NCI-H1436 treated with DMSO at 0.1 percent for 48 hours (cell line): ENCODE data around the gene PARS2.

Source experiments
- DNase-seq: peaks from one replicate; lab custom pipeline; 2025; lab: John Stamatoyannopoulos, UW

PARS2 gene

GRCh38 chr1:54736685-54737084, 27.6 kb downstream of the PARS2 start:
- no peak for DNase-seq

- DNase-seq, result no peak
Measured at GRCh38 chr1:54728027-54728426, 36.3 kb downstream of the PARS2 start.

GRCh38 chr1:54724771-54725170, 39.6 kb downstream of the PARS2 start:
- DNase-seq, result no peak

- no peak for DNase-seq
Measured at GRCh38 chr1:54723985-54724384, 40.3 kb downstream of the PARS2 start.

GRCh38 chr1:54721719-54722118, 42.6 kb downstream of the PARS2 start:
- no peak for DNase-seq

- DNase-seq, result no peak
Measured at GRCh38 chr1:54716299-54717047, 47.9 kb downstream of the PARS2 start.

GRCh38 chr1:54715493-54716298, 48.6 kb downstream of the PARS2 start, which contains the start of gene TTC4:
Gene TTC4 (plus strand): TSS chr1:54715861. CDS start chr1:54715909, 48 bp downstream.
- no peak for DNase-seq

- DNase-seq, result no peak
Measured at GRCh38 chr1:54714881-54715492, 49.3 kb downstream of the PARS2 start.

GRCh38 chr1:54711536-54711935, 52.8 kb downstream of the PARS2 start:
- DNase-seq, result no peak

GRCh38 chr1:54710841-54711240, 53.5 kb downstream of the PARS2 start:
- DNase-seq, result no peak

GRCh38 chr1:54710434-54710833, 53.9 kb downstream of the PARS2 start:
- no peak for DNase-seq

- DNase-seq, result no peak
Measured at GRCh38 chr1:54709547-54710292, 54.6 kb downstream of the PARS2 start.

GRCh38 chr1:54708385-54708784, 55.9 kb downstream of the PARS2 start:
- no peak for DNase-seq
